ENCODE results near the gene ASXL2.
A peak's percentile ranks its signal among the peaks of the same experiment; 100 is the strongest.
"Not testable (repeated sequence)": the region's sequence is repeated elsewhere in the genome, so short reads cannot be mapped to it uniquely, and the experiment has no call there.

Gene ASXL2

DNA sequence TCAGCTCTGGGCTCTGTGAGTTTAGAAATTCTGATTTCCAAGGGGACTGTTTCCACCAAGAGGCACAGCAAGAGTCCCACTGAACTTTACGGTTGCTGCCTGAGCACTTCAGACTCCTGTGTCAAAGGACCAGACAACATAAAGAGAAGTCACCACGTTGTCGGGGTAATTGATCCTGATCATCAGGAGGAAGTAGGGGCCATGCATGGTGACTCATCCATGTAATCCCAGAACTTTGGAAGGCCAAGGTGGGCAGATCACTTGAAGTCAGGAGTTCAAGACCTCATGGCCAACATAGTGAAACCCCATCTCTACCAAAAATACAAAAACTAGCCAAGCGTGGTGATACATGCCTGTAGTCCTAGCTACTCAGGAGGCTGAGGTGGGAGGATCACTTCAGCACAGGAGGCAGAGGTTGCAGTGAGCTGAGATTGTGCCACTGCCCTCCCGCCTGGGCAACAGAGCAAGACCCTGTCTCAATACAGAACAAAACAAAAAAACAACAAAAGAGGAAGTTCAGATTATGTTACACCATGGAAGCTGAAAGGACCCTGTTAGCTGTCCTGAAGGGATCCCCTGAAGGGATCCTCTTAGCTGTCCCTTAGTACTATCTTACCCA, 9.4 kb upstream of the ASXL2 start:
- no peak for DNase-seq

DNA sequence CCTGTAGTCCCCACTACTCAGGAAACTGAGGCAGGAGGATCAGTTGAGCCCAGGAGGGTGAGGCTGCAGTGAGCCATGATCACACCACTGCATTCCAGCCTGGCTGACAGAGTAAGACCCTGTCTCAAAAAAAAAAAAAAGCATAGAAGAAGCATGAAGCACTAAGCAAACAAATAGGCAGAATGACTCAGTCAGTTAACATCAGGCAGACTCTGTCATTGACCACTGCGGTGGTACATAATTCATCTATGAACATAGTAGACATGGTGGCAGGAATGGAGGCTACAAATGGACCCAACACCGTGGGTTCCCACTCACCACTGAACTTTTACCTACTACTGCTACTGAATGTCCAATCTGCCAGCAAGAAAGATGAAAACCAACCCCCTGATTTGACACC, 7.6 kb upstream of the ASXL2 start:
- no peak for DNase-seq

DNA sequence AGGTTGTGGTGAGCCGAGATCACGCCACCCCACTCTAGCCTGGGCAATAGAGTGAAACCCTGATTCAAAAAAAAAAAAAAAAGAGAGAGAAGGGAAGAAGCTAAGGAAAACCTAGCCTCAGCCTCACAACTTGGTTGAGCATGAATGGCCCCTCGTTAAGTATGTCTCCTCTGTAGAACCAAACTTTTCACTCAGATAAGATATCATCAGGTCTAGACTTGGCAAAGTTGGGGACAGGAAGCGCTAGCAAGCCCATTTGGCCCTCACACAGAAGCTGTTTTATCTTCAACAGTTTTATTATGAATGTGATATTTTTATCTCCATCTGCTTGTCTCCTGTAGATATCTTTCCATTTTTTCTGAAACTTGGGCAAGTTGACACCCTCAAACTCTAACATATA, 3.5 kb upstream of the ASXL2 start:
- DNase-seq: no peak

DNA sequence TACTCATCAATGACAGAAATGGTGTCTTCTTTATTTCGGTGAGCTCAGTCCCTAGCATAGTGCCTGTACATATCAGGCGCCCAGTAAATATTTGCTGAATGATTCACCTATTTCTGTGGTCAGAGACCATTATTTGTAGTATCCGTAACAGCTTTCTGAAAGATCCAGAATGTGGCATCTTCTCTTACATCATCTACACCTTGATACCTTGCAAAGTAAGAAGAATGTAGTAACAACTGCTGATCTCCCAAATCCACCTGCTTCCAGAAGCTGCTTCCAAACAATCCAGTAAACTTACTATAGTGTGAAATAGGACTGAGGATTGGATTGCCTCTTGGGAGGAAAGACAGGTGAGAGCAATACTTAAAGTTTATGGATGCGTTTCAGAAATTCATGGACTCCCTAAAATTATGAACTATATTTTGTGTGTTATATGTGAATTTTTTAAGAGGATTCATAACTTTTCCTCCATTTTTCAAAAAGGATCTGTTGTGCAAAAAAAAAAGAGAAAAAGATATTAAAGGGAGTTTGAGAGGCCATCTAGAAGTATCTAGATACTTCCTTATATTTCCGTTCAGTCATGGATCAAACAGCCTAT, 945 bp upstream of the ASXL2 start:
- DNase-seq: no peak

DNA sequence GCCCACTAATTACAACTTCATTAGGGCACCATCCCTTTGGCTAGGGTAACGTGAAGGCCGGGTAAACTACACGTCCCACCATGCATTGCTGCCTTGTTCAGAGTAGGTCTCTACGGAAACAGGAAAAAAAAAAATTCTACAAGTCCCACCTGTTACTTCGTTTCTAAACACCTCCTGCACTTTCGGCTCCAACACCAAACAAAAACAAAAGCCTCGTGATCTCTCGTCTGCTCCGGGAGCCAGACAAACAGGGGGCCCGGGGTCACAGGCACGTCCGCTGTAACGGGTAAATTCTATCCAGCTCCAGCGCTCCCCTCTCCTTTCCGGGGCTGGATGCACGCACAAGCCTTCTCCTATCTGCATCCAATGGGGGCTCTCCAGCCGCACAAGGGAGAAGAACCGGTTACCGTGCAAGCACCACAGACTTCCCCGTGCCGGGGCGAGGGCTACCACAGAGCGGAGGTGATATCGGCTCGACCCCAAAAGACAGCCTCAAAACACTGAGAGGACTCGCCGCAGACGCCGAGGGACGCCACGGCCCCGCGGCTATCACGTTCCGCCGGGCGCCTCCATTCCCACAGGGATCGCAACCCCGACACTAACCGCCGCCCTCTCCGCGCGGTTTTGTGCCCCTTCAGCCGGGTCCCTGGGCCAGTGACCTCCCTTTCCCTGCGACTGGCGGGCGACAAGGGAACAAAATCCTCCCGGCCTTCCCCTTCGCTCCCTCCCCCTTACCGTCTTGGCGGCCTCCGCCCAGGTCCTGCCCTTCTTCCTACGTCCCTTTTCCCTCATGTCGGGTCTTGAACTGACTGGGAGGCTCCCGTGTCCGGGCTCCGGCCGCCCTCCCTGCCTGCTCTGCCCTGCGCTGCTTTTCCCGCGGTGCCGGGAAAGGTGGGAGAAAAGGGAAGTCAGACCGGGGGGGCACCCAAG, 591 bp downstream of the ASXL2 start:
- DNase-seq: peak; percentile 27

DNA sequence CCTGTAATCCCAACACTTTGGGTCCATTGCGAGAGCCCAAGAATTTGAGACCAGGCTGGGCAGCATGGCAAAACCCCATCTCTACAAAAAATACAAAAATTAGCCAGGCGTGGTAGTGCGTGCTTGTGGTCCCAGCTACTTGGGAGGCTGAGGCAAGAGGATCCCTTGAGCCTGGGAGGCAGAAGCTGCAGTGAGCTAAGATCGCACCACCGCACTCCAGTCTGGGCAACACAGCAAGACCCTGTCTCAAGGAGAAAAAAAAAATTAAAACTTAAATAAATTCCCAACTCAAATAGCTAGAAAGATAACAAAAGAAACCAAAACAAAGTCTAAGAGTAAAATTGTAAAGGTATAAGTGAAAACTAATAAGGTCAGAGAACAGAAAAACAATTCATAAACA, 6.2 kb downstream of the ASXL2 start:
- DNase-seq: no peak

DNA sequence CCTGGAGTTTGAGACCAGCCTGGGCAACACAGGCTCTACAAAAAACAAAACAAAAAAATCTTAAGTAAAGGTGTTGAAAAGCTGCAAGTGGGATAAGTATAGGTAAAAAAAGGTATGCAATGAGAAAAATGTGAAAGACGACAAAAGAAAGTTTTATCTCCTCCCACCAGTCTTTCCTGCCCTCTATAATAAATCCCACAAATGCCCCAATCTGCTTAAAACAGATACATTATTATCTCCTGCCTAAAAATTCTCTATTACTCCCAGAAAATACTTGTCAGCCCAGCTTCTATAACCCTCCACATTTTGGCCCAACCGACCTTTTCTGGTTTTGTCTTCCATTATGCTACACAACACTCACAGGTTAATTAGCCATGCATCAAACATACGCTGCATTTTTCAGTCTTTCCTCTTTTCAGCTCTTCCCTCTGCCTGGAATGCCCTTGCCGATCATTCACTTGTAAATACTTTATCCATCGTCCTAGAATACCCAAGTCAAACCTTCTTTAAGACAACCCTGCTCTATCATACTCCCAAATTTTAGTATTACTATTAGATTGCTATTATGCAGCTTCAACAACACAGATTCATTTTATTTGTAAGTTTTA, 10.8 kb downstream of the ASXL2 start:
- no peak for DNase-seq

DNA sequence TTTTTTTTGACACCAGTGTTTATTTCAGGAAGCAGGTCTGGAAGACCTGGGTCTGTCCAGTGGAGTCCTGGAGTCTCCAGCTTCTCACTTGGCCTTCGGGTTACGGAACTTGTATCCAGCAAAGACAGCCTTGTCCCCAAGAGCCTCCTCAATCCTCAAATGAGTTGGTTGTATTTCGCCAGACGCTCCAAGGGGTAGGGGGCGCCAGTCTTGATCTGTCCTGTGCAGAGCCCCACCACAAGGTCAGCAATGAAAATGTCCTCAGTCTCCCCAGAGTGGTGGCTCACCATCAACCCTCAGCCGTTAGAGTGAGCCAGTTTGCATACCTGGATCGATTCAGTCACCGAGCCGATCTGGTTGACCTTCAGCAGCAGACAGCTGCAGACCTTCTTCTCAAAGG, 21.9 kb downstream of the ASXL2 start:
- no peak for DNase-seq

DNA sequence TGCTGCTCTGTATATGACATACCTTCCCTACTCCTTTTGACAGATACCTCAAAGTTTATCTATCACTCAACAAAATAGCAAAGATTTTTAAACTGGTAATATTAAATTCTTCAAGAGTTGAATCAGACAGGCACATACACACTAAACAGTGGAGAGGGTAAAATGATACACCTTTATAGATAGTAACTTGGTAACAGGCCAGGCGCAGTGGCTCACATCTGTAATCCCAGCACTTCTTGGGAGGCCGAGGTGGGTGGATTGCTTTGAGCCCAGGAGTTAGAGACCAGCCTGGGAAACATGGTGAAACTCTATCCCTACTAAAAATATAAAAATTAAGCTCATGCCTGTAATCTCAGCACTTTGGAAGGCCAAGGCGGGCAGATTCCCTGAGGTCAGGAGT, 23.2 kb downstream of the ASXL2 start:
- no peak for DNase-seq

DNA sequence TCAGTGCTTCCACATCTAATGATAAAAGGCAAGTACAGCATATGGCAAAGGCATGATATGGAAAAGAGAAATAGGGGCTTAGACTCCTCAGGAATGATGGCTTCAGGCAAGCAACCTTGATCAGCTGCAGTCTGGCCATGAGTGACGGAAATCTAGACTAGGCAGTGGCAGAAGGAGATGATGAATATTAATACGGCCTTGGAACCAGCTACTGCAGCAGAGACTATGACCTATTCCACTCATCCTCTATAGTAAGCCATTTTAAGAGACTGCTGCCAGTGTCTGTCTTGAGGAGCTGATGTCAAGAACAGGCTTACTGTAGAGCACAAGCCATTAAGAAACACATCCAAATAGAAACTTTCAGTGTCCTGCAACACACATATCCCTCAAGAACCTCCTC, 23.7 kb downstream of the ASXL2 start:
- no peak for DNase-seq

DNA sequence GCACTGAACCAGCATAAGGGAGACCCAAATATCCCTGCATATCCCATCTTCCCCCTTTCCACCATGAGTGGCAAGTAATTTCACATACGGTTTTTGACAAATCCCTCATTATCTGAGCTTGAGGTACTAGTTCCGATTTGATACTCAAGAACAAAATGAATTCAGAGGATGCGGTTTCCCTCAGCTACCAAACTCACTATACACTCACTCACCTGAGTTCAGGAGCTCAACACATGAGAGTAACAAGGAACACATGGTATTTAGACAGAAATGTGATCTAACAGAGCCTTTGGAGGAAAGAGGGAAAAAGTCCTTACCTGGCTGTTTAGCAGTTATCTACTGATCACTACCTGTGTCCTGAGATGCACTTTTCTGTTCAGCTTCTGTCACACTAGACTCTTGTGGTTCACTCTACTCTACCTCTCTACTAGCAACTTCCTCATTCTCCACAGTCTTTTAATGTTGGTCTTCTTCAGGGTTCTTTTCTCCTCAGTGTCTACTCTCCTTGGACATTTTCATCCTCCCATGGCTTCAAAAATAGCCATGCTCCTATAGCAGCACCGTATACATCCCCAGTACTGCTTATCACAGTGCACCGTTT, 25.1 kb downstream of the ASXL2 start:
- DNase-seq: no peak

DNA sequence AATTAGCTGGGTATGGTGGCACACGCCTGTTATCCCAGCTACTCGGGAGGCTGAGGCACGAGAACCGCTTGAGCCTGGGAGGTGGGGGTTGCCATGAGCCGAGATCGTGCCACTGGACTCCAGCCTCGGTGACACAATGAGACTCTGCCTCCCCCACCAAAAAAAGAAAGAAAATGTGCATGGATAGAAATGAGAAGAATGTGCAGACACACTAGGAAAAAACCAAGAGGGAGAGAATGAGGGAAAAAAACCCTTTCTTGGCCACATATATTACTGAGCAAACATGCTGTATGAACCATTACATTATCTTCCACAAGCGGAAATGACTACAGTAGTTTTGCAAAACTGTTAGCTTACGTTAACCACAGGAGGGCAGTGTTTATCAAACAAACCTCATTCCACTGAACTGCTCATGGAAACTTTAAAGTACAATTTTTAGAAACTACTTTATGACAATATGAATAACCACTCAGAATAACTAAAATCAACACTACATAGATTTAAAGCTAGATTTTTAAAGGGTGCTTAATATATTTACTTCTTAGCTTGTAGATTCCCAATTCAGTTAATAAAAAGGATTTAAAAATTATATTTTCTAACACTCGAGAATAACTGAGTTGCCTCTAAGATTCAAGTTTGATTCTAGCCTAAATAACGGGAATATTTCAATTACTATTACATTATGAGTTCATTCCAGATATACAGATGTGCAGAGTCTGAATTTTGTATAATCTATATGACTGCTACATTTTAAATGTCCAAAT, 26.4 kb downstream of the ASXL2 start:
- DNase-seq: no peak

DNA sequence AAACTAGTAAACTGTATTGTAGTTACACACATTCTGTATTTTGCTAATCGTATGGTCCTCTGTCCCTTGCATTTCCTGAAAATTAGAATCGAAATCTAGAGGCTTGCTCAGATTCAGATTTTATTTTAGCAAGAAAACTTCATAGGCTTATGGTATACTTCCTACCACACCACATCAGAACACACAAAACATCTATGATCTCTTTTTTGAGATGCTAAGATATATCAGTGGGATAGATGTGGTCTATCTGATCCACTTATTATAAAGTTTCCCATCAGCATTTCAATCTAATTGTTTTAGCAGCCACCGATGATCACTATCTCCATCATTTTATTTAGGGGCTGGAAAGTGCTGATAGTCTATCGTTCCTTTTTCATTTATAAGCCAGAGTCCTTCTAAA, 27.9 kb downstream of the ASXL2 start:
- not testable (repeated sequence) for DNase-seq

DNA sequence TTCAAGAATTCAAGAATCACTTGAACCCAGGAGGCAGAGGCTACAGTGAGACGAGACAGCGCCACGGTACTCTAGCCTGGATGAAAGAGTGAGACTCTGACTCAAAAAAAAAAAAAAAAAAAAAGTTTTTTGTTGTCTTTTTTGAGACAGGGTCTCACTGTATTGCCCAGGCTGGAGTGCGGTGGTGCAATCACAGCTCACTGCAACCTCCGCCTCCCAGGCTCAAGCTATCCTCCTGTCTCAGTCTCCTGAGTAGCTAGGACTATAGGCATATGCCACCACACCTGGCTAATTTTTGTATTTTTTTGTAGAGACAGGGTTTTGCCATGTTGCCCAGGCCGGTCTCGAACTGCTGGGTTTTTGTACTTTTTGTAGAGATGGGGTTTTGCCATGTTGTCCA, 28.9 kb downstream of the ASXL2 start:
- DNase-seq: not testable (repeated sequence)

DNA sequence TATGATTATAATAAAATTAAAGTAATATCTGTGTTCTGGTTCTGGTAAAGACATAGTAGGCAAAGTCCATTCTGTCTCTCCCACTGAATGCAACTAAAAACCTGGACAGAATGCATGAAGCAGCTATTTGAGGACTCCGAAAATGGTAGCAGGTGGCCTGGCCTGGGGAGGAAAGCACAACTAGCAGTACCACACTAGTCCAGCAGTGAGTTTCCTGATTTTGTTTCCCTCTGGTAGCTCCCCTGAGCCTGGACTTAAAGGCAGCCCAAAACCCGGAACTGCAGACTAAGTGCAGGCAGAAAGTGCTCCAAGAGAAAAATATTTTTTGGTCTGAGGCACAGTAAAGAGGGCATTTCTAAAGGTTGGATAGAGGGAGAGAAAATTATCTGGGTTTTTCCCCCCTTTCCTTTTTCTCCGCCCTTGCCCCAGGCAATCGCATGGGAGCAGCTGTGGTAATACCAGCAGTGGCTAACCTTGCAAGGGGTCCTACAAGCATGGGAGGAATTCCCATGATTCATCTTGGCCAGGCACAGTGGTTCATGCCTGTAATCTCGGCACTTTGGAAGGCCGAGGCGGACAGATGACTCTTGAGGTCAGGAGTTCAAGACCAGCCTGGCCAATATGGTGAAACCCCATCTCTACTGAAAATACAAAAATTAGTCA, 32.3 kb downstream of the ASXL2 start:
- DNase-seq: no peak

DNA sequence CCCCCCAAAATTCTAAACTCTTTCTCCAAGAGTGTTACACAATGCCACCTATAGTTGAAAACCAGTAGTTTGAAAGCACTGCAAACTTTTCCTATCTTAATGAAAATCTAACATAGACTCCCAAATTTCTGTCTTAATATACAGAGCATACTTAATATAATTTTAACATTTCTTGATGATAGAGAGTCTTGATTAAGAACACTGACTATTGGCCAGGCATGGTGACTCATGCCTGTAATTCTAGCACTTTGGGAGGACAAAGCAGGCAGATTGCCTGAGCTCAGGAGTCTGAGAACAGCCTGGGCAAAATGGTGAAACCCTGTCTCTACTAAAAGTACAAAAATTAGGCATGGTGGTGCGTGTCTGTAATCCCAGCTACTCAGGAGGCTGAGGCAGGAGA, 34.2 kb downstream of the ASXL2 start:
- no peak for DNase-seq

DNA sequence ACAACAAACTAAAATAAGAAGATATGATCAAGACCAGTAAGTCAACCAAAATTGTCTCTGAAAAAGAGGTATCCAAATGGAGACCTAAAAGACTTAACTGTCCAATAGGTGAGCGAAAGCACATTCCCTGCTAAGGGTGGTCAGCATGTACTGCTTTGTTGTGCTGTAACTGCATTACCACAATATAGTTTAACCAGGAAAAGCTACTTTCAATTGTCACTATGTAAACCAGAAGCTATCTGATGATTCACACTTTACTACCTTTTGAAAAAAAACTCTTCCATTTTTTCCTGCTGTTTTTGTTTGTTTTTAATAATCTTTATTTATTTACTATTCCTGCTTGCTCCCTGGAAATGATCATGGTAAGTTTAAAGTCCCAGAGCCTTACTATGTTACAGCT, 36.1 kb downstream of the ASXL2 start:
- no peak for DNase-seq

DNA sequence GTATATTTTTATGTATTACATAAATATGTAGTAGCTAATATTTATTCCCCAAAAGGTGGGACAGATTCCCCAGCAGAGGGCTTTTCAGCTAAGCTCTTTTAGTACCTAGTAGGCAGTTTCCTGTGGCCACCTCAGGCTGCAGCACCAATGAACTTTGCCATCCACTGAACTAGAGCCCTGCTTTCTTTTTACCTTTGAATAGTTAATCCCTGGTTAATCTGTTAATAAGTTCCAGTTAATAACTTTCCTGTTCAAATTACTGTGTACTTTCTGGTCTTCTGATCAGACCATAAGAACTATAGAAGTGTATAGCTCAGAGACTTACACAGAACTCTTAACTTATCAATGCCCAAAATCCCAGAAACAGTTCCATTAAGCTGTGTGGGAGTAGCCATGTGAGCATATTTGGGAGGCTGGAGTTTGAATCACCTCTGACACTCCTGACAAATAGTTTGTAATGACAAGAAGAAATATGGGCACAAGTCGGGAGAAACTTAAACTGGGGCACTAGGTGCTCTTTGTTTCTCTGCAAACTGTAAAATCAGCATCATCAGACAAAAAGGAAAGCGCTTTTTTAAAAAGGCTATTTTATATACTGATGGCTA, 40.0 kb downstream of the ASXL2 start:
- no peak for DNase-seq

DNA sequence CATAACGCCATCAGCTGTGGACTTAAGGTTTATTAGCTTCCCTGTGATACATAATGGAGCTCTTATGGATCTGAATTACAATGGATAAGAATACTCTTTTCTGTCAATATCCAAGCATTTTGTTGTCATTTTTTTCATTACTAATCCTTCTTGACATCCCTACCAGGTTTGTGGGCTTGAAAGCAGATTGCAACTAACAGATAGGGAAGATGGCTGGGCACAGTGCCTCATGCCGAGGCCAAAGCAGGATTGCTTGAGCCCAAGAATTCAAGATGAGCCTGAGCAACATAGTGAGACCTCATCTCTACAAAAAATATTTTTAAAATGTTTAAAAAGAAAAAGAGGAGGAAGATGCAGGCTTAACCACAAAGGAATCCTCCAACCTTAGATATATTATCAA, 42.4 kb downstream of the ASXL2 start:
- no peak for DNase-seq

DNA sequence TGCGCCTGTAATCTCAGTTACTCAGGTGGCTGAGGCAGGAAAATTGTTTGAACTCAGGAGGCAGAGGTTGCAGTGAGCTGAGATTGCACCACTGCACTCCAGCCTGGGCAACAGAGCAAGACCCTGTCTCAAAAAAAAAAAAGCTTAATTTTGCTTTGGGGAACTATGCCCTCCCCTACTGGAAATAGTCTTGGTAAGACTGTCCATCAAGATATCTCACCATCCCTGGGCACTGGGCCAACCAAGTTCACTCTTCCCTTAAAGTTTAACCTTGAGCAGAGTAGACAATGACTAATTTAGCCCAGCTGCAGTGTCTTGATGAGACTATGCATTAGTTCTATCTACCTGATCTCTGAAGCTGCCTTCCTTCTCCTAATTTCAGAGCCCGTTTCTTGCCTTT, 44.7 kb downstream of the ASXL2 start:
- DNase-seq: no peak

DNA sequence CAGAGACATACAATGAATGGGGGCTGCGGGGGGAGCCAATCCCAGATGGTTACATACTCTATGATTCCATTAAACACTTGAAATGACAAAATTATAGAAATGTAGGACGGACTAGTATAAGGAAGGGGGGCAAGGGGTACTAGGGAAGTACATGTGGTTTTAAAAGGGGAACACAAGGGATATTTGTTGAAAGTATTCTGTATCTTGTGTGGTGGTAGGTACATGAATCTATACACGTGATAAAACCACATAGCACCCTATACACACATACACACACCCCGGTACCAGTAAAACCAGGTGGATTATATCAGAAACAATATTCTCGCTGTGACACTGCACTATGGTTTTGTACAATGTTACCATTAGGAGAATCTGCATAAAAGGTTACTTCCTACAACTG, 45.4 kb downstream of the ASXL2 start:
- DNase-seq: no peak

Data from NCI-H1092 (cell line).